ENCODE data around the gene TRPV4.

The TRPV4 gene

GRCh38 chr12:109831929-109832328, 1.3 kb downstream of the TRPV4 start:
- DNase-seq (ENCODE audit: low read depth): no peak
- H3K4me3 ChIP-seq (ENCODE audit: low read depth, low read length): no peak overlapping the region
- TF ChIP-seq POLR2A (IDR thresholded peaks at IDR 0.05; ENCODE audit: extremely low read depth, insufficient read length) (no peak), MYC (IDR thresholded peaks at IDR 0.05; ENCODE audit: low read depth, low read length) (no peak), MAX (IDR thresholded peaks at IDR 0.05; ENCODE audit: low read depth, low read length) (no peak), CTCF (IDR thresholded peaks at IDR 0.05; ENCODE audit: low read depth, low read length) (no peak)

- DNase-seq (ENCODE audit: low read depth): no peak
- TF ChIP-seq MAX (IDR thresholded peaks at IDR 0.05; ENCODE audit: low read depth, low read length) (no peak), CTCF (IDR thresholded peaks at IDR 0.05; ENCODE audit: low read depth, low read length) (no peak), MYC (IDR thresholded peaks at IDR 0.05; ENCODE audit: low read depth, low read length) (no peak), POLR2A (IDR thresholded peaks at IDR 0.05; ENCODE audit: extremely low read depth, insufficient read length) (no peak)
- no peak overlapping the region for H3K4me3 ChIP-seq (ENCODE audit: low read depth, low read length)
These were observed 1.8 kb downstream of the TRPV4 start for GRCh38 chr12:109831365-109831764.

GRCh38 chr12:109830718-109831117, 2.5 kb downstream of the TRPV4 start:
- no peak overlapping the region for H3K4me3 ChIP-seq (ENCODE audit: low read depth, low read length)
- no peak for TF ChIP-seq MYC (IDR thresholded peaks at IDR 0.05; ENCODE audit: low read depth, low read length)
- TF ChIP-seq CTCF (IDR thresholded peaks at IDR 0.05; ENCODE audit: low read depth, low read length): no peak
- DNase-seq (ENCODE audit: low read depth): no peak

GRCh38 chr12:109830267-109830666, 2.9 kb downstream of the TRPV4 start:
- TF ChIP-seq MAX (IDR thresholded peaks at IDR 0.05; ENCODE audit: low read depth, low read length): no peak
- TF ChIP-seq POLR2A (IDR thresholded peaks at IDR 0.05; ENCODE audit: extremely low read depth, insufficient read length): no peak
- no peak for TF ChIP-seq CTCF (IDR thresholded peaks at IDR 0.05; ENCODE audit: low read depth, low read length)
- TF ChIP-seq MYC (IDR thresholded peaks at IDR 0.05; ENCODE audit: low read depth, low read length): no peak
- DNase-seq (ENCODE audit: low read depth): no peak
- no peak overlapping the region for H3K4me3 ChIP-seq (ENCODE audit: low read depth, low read length)

GRCh38 chr12:109829667-109830066, 3.5 kb downstream of the TRPV4 start:
- no peak for DNase-seq (ENCODE audit: low read depth)
- no peak for TF ChIP-seq CTCF (IDR thresholded peaks at IDR 0.05; ENCODE audit: low read depth, low read length)
- no peak for TF ChIP-seq MAX (IDR thresholded peaks at IDR 0.05; ENCODE audit: low read depth, low read length)
- no peak for TF ChIP-seq MYC (IDR thresholded peaks at IDR 0.05; ENCODE audit: low read depth, low read length)
- no peak for TF ChIP-seq POLR2A (IDR thresholded peaks at IDR 0.05; ENCODE audit: extremely low read depth, insufficient read length)
- no peak overlapping the region for H3K4me3 ChIP-seq (ENCODE audit: low read depth, low read length)

Measured in NB4 (cell line).